ENCODE results near the gene TMPRSS12. TPM values are rescaled to one million over a fixed set of nuclear protein-coding genes. Genes with fewer than 3 reads are reported as not detected.
A peak's percentile ranks its signal among the peaks of the same experiment; 100 is the strongest.

The TMPRSS12 gene
- total RNA-seq, 1 donor from 2014 or later, result not detected

GRCh38 chr12:50924131-50924438 lies 81.4 kb downstream of the TMPRSS12 start:
- H3K9me3 ChIP-seq (ENCODE audit: low read depth), result no peaks in the 10 kb centered on the region
- no peaks in the 10 kb centered on the region for H3K36me3 ChIP-seq
- H2AFZ ChIP-seq (replicated peaks), result peak overlapping the region; percentile 70
- peaks cover 40% of the 10 kb centered on the region for H3F3A ChIP-seq (ENCODE audit: low read depth)
- no peaks in the 10 kb centered on the region for H4K20me1 ChIP-seq (ENCODE audit: low read depth)
- H3K9ac ChIP-seq, result no peak overlapping the region
- no peaks in the 10 kb centered on the region for H3K79me2 ChIP-seq (ENCODE audit: low read depth)
- Mint-ChIP-seq H3K9me3 (no peaks in the 10 kb centered on the region), H3K4me1 (peaks cover 36% of the 10 kb centered on the region), H3K4me3 (peak overlapping the region; percentile 64), H3K36me3 (no peaks in the 10 kb centered on the region), H3K27me3 (ENCODE audit: insufficient read depth, low read depth) (peaks cover 2% of the 10 kb centered on the region), H3K27ac (peak overlapping the region; percentile 6)
- DNase-seq (ENCODE audit: low spot score), result no peak
- peaks cover 50% of the 10 kb centered on the region for H3K4me1 ChIP-seq
- peak overlapping the region; percentile 4 for H3K4me3 ChIP-seq
- TF ChIP-seq EZH2 (IDR thresholded peaks at IDR 0.05) (no peak), EZH2phosphoT487 (IDR thresholded peaks at IDR 0.05) (no peak), CTCF (IDR thresholded peaks at IDR 0.05) (no peak)
- H3K27me3 ChIP-seq, result no peaks in the 10 kb centered on the region
- peak overlapping the region; percentile 63 for H3K4me2 ChIP-seq
- no peak overlapping the region for H3K27ac ChIP-seq

GRCh38 chr12:50924439-50925341 lies 82.0 kb downstream of the TMPRSS12 start:
- no peaks in the 10 kb centered on the region for H3K36me3 Mint-ChIP-seq
- no peaks in the 10 kb centered on the region for H3K9me3 Mint-ChIP-seq
- H3K27me3 ChIP-seq, result no peaks in the 10 kb centered on the region
- peak overlapping the region; percentile 70 for H2AFZ ChIP-seq (replicated peaks)
- H3K4me2 ChIP-seq, result peak overlapping the region; percentile 63
- no peak overlapping the region for H3K9ac ChIP-seq
- H3K4me3 Mint-ChIP-seq, result peak overlapping the region; percentile 74
- H3K27ac Mint-ChIP-seq, result peak overlapping the region; percentile 69
- H3K36me3 ChIP-seq, result no peaks in the 10 kb centered on the region
- peaks cover 36% of the 10 kb centered on the region for H3K4me1 Mint-ChIP-seq
- no peaks in the 10 kb centered on the region for H3K79me2 ChIP-seq (ENCODE audit: low read depth)
- peaks cover 2% of the 10 kb centered on the region for H3K27me3 Mint-ChIP-seq (ENCODE audit: insufficient read depth, low read depth)
- no peaks in the 10 kb centered on the region for H4K20me1 ChIP-seq (ENCODE audit: low read depth)
- H3K27ac ChIP-seq, result no peak overlapping the region
- H3K9me3 ChIP-seq (ENCODE audit: low read depth), result no peaks in the 10 kb centered on the region
- peaks cover 40% of the 10 kb centered on the region for H3F3A ChIP-seq (ENCODE audit: low read depth)
- TF ChIP-seq CTCF (IDR thresholded peaks at IDR 0.05), result no peak
- TF ChIP-seq EZH2 (IDR thresholded peaks at IDR 0.05), result no peak
- no peak for TF ChIP-seq EZH2phosphoT487 (IDR thresholded peaks at IDR 0.05)
- H3K4me1 ChIP-seq, result peaks cover 46% of the 10 kb centered on the region
- peak; percentile 49 for DNase-seq (ENCODE audit: low spot score)
- no peak overlapping the region for H3K4me3 ChIP-seq

- Histone ChIP-seq H3F3A (ENCODE audit: low read depth) (peaks cover 40% of the 10 kb centered on the region), H3K9ac (no peak overlapping the region)
- H3K27me3 Mint-ChIP-seq (ENCODE audit: insufficient read depth, low read depth), result no peaks in the 10 kb centered on the region
These were observed 82.6 kb downstream of the TMPRSS12 start for GRCh38 chr12:50925342-50925651.

More at GRCh38 chr12:50925342-50925651, 82.6 kb downstream of the TMPRSS12 start:
- H2AFZ ChIP-seq (replicated peaks), result peak overlapping the region; percentile 32
- H3K27ac ChIP-seq, result no peak overlapping the region
- H3K36me3 Mint-ChIP-seq, result no peaks in the 10 kb centered on the region
- no peaks in the 10 kb centered on the region for H3K9me3 Mint-ChIP-seq
- peaks cover 40% of the 10 kb centered on the region for H3K4me1 ChIP-seq
- H3K4me2 ChIP-seq, result peak overlapping the region; percentile 63
- H3K4me3 ChIP-seq, result no peak overlapping the region
- H3K9me3 ChIP-seq (ENCODE audit: low read depth), result no peaks in the 10 kb centered on the region
- H4K20me1 ChIP-seq (ENCODE audit: low read depth), result no peaks in the 10 kb centered on the region
- no peak for DNase-seq (ENCODE audit: low spot score)
- no peaks in the 10 kb centered on the region for H3K36me3 ChIP-seq
- peak overlapping the region; percentile 74 for H3K4me3 Mint-ChIP-seq
- no peak for TF ChIP-seq EZH2phosphoT487 (IDR thresholded peaks at IDR 0.05)
- no peak for TF ChIP-seq CTCF (IDR thresholded peaks at IDR 0.05)
- TF ChIP-seq EZH2 (IDR thresholded peaks at IDR 0.05), result no peak
- H3K4me1 Mint-ChIP-seq, result peaks cover 36% of the 10 kb centered on the region
- H3K79me2 ChIP-seq (ENCODE audit: low read depth), result no peaks in the 10 kb centered on the region
- H3K27ac Mint-ChIP-seq, result peak overlapping the region; percentile 72
- H3K27me3 ChIP-seq, result no peaks in the 10 kb centered on the region

Data from neural progenitor cell (in vitro differentiated cells).